GM12865 (cell line): ENCODE results near the gene SEMA5B.
A peak's percentile ranks its signal among the peaks of the same experiment; 100 is the strongest.

Source experiments
- DNase-seq: peaks from one replicate; pipeline ENCODE4 v3.0.0; 2010; ENCODE audit warnings: low read depth
- H3K4me3 ChIP-seq: 2 replicates; pipeline ENCODE4 v1.5.1; 2011; ENCODE audit warnings: mild to moderate bottlenecking, low read depth, low read length, control low read depth
- TF ChIP-seq, protein P1 (sequence below): IDR thresholded peaks from 2 replicates; pipeline ENCODE4 v1.5.1; 2011; ENCODE audit warnings: low read length, control low read depth, low read depth, inconsistent platforms; ENCODE audit not compliant: insufficient read depth; ENCODE audit errors: missing control alignments

SEMA5B gene

DNA sequence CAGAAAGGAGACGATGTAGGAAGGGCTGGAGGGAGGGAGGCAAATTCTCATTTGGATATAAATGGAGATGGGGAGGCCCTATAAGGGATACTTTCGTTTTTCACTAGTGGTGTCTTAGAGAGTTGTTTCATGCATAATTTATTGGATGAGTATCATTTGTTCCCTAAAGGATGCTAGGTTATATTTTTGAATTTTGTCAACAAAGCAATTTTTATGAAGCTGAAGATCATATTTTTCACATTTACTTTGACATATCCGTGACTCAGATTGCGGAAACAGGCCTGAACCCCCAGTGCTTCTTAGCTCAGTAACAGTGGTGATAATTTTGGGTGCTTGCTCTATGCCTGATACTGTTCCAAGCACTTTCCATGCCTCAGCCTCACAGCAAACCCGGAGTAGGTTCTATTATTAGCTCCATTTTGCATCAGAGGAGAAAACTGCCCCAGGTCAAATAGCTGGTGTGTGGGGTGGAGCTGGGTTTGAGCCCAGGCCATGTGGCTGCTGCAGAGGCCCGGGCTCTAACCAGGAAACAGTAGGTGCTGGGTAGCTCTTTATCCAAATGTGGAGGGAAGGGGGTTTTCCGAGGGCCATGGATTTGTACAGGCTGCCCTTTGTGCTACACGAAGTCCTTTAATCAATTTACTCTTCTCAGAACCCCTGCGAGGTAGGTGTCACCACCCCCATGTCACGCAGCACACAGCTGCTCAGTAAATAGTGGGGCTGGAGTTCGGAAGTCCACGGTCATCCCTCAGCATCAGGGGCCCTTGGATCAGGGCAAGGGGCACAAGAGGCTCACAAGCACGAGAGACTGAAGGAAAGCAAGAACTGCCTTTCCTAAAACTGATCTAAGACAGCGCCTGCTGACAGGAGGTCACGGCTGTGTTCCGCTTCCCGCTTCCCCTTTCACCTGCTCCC lies 133.6 kb downstream of the SEMA5B start:
- DNase-seq: no peak
- TF ChIP-seq, protein P1, sequence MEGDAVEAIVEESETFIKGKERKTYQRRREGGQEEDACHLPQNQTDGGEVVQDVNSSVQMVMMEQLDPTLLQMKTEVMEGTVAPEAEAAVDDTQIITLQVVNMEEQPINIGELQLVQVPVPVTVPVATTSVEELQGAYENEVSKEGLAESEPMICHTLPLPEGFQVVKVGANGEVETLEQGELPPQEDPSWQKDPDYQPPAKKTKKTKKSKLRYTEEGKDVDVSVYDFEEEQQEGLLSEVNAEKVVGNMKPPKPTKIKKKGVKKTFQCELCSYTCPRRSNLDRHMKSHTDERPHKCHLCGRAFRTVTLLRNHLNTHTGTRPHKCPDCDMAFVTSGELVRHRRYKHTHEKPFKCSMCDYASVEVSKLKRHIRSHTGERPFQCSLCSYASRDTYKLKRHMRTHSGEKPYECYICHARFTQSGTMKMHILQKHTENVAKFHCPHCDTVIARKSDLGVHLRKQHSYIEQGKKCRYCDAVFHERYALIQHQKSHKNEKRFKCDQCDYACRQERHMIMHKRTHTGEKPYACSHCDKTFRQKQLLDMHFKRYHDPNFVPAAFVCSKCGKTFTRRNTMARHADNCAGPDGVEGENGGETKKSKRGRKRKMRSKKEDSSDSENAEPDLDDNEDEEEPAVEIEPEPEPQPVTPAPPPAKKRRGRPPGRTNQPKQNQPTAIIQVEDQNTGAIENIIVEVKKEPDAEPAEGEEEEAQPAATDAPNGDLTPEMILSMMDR: no peak
- H3K4me3 ChIP-seq: no peak overlapping the region

DNA sequence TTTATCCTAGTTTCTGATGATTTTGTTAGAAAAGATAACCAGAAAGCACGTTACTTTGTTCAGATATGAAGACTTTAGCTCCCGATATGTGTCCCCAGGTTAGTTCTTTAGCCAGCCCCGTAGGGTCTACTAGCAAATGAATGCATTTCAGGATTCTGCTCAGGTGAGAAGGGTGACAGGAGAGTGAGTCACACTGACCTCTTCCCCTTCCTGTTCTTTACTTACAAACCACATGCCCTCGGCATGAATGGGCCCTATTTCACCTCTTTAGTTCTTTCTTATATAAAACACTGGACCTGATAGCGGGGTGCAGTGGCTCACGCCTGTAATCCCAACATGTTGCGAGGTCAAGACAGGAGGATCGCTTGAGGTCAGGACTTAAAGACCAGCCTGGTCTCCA lies 134.3 kb downstream of the SEMA5B start:
- TF ChIP-seq, protein P1: no peak
- no peak overlapping the region for H3K4me3 ChIP-seq
- peak; percentile 41 for DNase-seq

DNA sequence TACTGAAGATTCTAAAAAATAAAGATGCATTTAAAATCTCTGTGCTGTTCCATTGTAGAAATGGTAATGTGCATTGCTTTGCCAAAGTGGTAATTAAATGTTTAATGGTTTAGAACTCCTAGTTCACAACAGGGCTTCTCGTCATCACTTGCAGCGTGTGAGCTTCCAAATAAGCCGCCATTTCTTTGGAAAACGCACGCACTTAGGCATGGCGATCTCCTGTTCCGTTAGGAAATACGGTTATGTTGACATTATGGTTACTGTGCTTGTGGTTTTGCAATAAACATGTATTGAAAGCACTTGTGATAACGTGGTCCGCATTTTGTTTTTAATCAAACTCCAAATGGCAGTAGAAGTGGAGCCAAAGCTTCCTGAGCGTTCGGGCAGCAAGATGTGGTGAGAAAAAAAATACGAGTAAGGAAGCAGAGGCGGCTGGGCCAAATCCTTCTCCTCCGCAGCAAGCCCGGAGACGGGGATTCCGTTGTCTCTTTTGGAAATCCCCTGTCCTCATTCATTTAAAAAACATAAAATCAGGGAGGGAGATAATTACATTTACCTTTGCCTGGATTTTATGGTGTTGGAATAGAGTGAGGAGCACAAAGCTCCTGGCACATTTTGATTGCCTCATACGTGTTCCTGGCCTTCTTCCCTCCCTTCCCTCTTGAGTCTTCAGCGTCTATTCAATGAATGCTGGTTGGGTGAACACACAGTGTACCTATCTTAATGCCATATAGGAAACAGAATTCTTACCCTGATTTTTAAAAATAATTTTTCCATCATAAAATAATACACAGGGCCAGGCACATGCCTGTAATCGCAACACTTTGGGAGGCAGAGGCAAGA lies 135.2 kb downstream of the SEMA5B start:
- no peak overlapping the region for H3K4me3 ChIP-seq
- no peak for DNase-seq
- TF ChIP-seq, protein P1: no peak

DNA sequence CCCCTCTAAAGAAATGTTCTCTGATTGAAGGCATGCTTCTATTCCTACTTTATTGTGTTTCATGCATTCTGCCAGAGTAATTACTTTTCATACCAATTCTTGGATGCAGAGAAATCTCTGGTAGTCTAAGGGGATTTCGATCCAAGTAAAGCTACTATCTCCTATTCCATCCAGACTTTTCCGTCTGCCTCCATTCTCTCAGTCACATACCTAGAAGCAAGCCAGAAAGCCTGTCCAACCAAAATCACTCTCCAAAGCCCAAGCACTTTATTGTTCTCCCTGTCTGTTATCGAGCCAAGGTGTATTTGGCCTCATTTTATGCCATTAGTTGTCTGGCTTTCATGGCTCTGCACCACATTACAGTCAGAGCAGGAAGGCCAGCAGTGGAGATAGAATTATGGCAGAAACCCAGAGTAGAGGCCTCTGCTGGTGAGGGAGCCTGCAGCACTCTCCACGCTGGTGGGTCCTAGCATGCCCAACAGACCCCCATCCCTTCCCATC lies 136.8 kb downstream of the SEMA5B start:
- H3K4me3 ChIP-seq: no peak overlapping the region
- TF ChIP-seq, protein P1: no peak
- DNase-seq: no peak

DNA sequence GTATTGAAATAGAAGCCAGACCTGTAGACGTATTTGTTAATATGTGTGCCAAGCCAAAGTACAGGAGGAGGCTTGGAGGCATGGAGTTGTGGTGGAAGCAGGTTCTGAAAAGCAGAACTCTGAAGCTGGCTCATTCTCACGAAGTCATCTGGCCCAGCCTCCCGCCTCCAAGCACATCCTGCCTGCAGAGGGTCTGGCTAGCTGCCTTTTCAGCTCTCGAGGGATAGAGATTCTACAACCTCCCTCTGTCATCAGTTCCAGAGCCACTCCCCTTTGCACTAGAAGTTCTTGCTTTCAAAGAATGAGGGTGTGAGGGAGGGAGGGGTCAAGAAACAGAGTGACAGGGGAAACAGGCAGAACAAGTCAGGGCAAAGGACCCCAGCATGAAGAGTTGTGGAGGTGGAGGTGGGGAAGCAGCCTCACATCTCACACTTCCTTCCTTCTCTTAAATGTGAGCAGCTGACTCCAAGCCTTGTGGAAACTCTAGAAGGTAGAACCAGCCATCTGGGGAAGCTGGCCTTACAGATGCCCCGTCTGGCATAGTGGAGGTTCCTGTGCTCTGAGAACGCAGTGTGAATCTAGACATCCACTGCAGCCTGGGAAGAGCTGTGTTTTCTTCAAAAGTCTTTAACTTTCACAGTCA lies 137.4 kb downstream of the SEMA5B start:
- TF ChIP-seq, protein P1: no peak
- H3K4me3 ChIP-seq: no peak overlapping the region
- DNase-seq: peak; percentile 50

DNA sequence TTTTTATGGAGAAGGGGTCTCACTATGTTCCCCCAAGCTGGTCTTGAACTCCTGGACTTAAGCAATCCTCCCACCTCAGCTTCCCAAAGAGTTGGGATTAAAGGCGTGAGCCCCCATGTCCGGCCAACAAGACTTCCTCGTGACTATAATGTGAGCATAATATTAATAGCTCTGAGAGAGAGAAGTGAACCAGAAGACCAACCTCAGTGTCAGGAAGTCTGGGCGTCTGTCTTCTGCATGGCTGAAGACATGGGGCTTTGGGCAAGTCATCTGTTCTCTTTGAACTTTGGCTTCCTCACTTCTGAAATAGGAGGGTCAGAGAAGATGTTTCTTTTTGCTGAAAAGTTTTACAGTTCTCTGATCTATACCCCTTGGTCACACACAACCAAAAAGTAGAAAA lies 140.6 kb downstream of the SEMA5B start:
- DNase-seq: no peak
- TF ChIP-seq, protein P1: no peak
- no peak overlapping the region for H3K4me3 ChIP-seq
